ENCODE measurements around the gene ARID2.

ARID2 gene

DNA sequence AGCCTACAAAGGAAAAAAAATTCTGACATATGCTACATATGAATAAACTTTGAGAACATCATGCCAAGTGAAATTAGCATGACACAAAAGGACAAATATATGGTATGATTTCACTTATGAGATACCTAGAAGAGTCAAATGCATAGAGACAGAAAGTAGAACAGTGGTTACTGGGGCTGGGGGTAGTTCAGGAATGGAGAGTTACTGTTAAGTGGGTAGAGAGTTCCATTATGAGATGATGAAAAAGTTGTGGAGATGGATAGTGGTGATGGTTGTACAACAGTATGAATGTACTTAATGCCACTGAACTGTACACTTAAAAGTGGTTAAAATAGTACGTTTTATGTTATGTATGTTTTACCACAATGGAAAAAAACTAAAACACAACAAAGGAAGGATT, 168.6 kb downstream of the ARID2 start:
- no peak overlapping the region for H3K4me3 ChIP-seq (ENCODE audit: low read depth, low read length)
- no peak overlapping the region for H3K27ac ChIP-seq (ENCODE audit: extremely low read depth, low read depth, low read length)
- H3K36me3 ChIP-seq (ENCODE audit: control insufficient read depth in 2 of 2, insufficient read depth in 1 of 2, low read length in 2 of 2) = peaks cover 20 to 38% of the 10 kb centered on the region in 2 experiments
- ChIA-PET CTCF (no interaction called here), POLR2A (no interaction called here)
- H3K9me3 ChIP-seq (ENCODE audit: control insufficient read depth, insufficient read depth, low read depth, low read length) = no peaks in the 10 kb centered on the region
- TF ChIP-seq, protein P1, sequence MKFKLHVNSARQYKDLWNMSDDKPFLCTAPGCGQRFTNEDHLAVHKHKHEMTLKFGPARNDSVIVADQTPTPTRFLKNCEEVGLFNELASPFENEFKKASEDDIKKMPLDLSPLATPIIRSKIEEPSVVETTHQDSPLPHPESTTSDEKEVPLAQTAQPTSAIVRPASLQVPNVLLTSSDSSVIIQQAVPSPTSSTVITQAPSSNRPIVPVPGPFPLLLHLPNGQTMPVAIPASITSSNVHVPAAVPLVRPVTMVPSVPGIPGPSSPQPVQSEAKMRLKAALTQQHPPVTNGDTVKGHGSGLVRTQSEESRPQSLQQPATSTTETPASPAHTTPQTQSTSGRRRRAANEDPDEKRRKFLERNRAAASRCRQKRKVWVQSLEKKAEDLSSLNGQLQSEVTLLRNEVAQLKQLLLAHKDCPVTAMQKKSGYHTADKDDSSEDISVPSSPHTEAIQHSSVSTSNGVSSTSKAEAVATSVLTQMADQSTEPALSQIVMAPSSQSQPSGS (tag by site-specific recombination; IDR thresholded peaks at IDR 0.05; ENCODE audit: low read depth) = no peak
- TF ChIP-seq ZBTB21 (tag by site-specific recombination; IDR thresholded peaks at IDR 0.05) (no peak), ZNF449 (tag by site-specific recombination; IDR thresholded peaks at IDR 0.05) (no peak), ZSCAN16 (tag by site-specific recombination; IDR thresholded peaks at IDR 0.05) (no peak), ZNF426 (tag by site-specific recombination; IDR thresholded peaks at IDR 0.05) (no peak), ZNF274 (IDR thresholded peaks at IDR 0.05; ENCODE audit: low read length) (no peak), ZNF274 (tag by site-specific recombination; IDR thresholded peaks at IDR 0.05; ENCODE audit: borderline replicate concordance) (no peak), BCL11B (tag by site-specific recombination; IDR thresholded peaks at IDR 0.05; ENCODE audit: low read depth) (no peak), ZNF558 (tag by site-specific recombination; IDR thresholded peaks at IDR 0.05) (no peak), ZNF114 (tag by site-specific recombination; IDR thresholded peaks at IDR 0.05) (no peak), ZNF555 (tag by site-specific recombination; conservative IDR thresholded peaks at IDR 0.05) (no peak), ZNF544 (tag by site-specific recombination; IDR thresholded peaks at IDR 0.05) (no peak), ZNF394 (tag by site-specific recombination; IDR thresholded peaks at IDR 0.05; ENCODE audit: borderline replicate concordance) (no peak), HOXC10 (CRISPR knock-in tag; IDR thresholded peaks at IDR 0.05) (no peak), OSR2 (tag by site-specific recombination; IDR thresholded peaks at IDR 0.05) (no peak), ZNF529 (tag by site-specific recombination; IDR thresholded peaks at IDR 0.05; ENCODE audit: insufficient replicate concordance) (no peak), ZNF10 (tag by site-specific recombination; IDR thresholded peaks at IDR 0.05) (no peak), ZNF112 (tag by site-specific recombination; IDR thresholded peaks at IDR 0.05) (no peak)
- TF ChIP-seq, protein P2, sequence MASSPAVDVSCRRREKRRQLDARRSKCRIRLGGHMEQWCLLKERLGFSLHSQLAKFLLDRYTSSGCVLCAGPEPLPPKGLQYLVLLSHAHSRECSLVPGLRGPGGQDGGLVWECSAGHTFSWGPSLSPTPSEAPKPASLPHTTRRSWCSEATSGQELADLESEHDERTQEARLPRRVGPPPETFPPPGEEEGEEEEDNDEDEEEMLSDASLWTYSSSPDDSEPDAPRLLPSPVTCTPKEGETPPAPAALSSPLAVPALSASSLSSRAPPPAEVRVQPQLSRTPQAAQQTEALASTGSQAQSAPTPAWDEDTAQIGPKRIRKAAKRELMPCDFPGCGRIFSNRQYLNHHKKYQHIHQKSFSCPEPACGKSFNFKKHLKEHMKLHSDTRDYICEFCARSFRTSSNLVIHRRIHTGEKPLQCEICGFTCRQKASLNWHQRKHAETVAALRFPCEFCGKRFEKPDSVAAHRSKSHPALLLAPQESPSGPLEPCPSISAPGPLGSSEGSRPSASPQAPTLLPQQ (tag by site-specific recombination; IDR thresholded peaks at IDR 0.05) = no peak
- TF ChIP-seq, protein P3, sequence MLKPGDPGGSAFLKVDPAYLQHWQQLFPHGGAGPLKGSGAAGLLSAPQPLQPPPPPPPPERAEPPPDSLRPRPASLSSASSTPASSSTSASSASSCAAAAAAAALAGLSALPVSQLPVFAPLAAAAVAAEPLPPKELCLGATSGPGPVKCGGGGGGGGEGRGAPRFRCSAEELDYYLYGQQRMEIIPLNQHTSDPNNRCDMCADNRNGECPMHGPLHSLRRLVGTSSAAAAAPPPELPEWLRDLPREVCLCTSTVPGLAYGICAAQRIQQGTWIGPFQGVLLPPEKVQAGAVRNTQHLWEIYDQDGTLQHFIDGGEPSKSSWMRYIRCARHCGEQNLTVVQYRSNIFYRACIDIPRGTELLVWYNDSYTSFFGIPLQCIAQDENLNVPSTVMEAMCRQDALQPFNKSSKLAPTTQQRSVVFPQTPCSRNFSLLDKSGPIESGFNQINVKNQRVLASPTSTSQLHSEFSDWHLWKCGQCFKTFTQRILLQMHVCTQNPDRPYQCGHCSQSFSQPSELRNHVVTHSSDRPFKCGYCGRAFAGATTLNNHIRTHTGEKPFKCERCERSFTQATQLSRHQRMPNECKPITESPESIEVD (tag by site-specific recombination; IDR thresholded peaks at IDR 0.05) = no peak
- H3K4me1 ChIP-seq (ENCODE audit: control insufficient read depth, insufficient read depth, low read length) = no peaks in the 10 kb centered on the region

DNA sequence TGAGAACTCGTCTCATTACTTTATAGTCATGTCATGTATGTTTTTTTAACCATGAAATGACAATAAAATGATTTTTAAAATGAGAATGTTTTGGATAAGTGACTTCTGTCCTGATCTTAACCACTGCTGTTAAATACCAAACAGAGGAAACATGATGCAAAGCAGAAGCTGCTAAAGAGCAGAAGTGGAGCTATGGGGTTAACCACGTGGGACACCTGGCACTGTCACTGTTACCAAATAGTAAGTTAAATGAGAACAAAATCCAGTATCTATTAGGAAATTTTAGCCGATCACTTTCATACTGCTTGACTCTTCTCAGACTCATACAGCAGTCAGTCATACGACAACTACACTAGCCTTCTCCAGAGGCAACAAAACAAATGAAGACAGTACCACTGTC, 178.4 kb downstream of the ARID2 start:
- H3K4me3 ChIP-seq (ENCODE audit: low read depth, low read length) = no peak overlapping the region
- H3K36me3 ChIP-seq (ENCODE audit: control insufficient read depth in 2 of 2, insufficient read depth in 1 of 2, low read length in 2 of 2) = peaks cover 10 to 15% of the 10 kb centered on the region in 2 experiments
- H3K9me3 ChIP-seq (ENCODE audit: control insufficient read depth, insufficient read depth, low read depth, low read length) = no peaks in the 10 kb centered on the region
- TF ChIP-seq ZNF600 (tag by site-specific recombination; IDR thresholded peaks at IDR 0.05) (no peak), ZNF426 (tag by site-specific recombination; IDR thresholded peaks at IDR 0.05) (no peak)
- H3K4me1 ChIP-seq (ENCODE audit: control insufficient read depth, insufficient read depth, low read length) = peaks cover 3% of the 10 kb centered on the region; the same call in 1 of the 2 replicates
- ChIA-PET CTCF (no interaction called here), POLR2A (no interaction called here)
- H3K27ac ChIP-seq (ENCODE audit: extremely low read depth, low read depth, low read length) = no peak overlapping the region

Measured in HEK293 (cell line).